WTC11 (cell line): ENCODE data around the gene ZCWPW1.

Experiments used
- TEAD4 ChIP-seq: sonication (generic); formaldehyde crosslinking; IDR thresholded peaks from 2 replicates; pipeline ENCODE4 v1.8.0; 2022; ENCODE audit warnings: mild to moderate bottlenecking, missing genetic modification reagents
- TF ChIP-seq, protein P1 (sequence below): fragments of 200-600 bp; IDR thresholded peaks from 2 replicates; pipeline ENCODE4 v1.8.0; 2022; ENCODE audit warnings: antibody characterized with exemption

DNA sequence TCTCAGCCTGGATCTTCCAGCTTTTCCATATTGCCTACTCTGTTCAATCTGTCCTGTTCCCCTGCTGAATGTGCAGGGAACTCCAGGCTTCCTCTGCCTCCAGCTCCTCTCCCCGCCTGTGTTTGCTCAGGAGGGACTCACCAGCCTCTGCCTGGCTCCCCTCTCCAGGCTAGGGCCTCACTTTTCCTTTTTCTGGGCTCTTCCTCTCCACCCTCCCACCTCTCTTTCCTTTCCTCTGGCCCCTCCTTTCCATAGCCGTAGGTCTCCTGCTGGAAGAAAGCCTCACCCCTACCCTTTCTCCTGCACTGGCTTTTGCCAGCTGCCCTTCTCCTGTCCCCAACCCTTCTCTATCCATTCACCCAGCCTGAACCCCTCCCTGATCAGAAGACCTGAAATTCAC lies 30.3 kb downstream of the ZCWPW1 start:
- no peak for TF ChIP-seq TEAD4 (CRISPR knock-in tag)
- TF ChIP-seq, protein P1, sequence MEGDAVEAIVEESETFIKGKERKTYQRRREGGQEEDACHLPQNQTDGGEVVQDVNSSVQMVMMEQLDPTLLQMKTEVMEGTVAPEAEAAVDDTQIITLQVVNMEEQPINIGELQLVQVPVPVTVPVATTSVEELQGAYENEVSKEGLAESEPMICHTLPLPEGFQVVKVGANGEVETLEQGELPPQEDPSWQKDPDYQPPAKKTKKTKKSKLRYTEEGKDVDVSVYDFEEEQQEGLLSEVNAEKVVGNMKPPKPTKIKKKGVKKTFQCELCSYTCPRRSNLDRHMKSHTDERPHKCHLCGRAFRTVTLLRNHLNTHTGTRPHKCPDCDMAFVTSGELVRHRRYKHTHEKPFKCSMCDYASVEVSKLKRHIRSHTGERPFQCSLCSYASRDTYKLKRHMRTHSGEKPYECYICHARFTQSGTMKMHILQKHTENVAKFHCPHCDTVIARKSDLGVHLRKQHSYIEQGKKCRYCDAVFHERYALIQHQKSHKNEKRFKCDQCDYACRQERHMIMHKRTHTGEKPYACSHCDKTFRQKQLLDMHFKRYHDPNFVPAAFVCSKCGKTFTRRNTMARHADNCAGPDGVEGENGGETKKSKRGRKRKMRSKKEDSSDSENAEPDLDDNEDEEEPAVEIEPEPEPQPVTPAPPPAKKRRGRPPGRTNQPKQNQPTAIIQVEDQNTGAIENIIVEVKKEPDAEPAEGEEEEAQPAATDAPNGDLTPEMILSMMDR: no peak
